ENCODE data around the gene TBC1D22A.
"Not testable (repeated sequence)": the region's sequence is repeated elsewhere in the genome, so short reads cannot be mapped to it uniquely, and the experiment has no call there.

Gene TBC1D22A

GRCh38 chr22:46978668-46979067, 216.2 kb downstream of the TBC1D22A start:
- DNase-seq: not testable (repeated sequence)

GRCh38 chr22:46979506-46979905, 217.1 kb downstream of the TBC1D22A start:
- DNase-seq: no peak

DNA sequence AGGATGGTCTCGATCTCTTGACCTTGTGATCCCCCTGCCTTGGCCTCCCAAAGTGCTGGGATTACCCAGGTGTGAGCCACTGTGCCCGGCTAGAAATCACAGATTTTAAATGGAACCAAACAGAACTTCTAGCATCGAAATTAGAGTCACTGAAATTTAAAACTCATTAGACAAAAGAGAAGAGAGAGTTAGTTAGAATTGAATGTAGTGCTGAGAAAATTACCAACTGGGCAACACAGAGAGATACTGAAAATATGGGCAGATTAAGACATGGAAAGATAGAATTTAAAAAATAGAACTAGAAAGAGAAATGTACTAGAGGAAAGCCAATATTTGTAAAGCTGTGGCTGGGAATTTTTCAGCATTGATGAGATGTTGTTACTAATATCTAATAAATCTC, 217.9 kb downstream of the TBC1D22A start:
- DNase-seq: no peak

- DNase-seq: no peak
Observed at GRCh38 chr22:46982635-46983034, 220.2 kb downstream of the TBC1D22A start.

DNA sequence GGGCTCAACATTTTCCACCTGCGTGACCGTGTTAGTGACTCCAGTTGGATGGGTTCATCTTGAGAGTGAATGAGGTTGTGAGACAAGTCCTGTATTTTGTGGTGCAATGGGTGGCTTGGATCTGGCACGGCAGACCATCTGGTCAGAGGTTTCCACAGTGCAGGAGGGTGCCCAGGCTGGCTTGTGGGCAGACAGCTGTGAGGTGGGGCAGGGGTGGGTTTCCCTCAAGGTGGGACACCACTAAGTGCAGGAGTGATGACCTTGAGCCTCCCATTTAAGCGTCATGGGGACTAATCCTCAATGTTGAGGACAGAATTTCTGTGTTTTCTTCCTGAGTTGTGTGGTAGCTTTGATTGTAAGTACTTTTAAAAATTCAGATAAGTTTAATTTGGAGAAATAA, 220.6 kb downstream of the TBC1D22A start:
- no peak for DNase-seq

GRCh38 chr22:46984751-46985506, 222.5 kb downstream of the TBC1D22A start:
- no peak for DNase-seq

DNA sequence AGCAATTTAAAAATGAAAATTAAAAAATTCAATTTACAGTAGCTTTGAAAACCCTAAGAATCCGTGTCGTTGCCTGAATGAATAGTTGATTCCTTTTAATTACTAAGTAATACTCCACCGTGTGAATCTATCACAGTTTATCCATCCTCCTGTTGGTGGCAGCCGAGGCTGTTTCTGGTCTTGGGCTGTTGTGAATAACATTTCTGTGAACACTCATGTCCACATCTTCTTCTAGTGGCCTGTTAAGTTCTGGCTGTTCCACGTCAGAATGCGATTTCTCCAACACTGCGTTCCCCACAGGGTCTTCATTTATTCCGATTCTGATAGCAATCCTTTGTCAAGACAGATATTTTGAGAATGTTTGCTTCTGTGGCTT, 223.0 kb downstream of the TBC1D22A start:
- DNase-seq: no peak

DNA sequence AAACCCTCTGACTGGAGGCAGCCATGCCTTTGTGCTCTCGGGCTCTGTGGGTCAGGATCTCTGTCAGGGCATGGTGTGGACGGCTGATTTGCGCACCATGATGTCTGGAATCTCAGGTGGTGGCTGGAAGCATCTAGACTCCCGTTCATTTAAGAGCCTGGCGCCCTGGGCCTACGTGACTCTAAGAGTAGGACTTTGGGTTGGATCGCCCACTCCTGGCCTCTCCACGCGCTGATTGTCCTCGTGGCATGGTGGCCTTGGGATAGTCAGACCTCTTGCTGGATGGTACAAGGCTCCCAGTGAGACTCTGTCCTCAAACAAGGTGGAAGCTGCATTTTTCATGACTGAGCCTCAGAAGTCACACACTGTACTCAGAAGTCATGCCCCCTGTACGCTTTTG, 224.3 kb downstream of the TBC1D22A start:
- no peak for DNase-seq

GRCh38 chr22:46990937-46991550, 228.6 kb downstream of the TBC1D22A start:
- DNase-seq: no peak

GRCh38 chr22:46991666-46992065, 229.2 kb downstream of the TBC1D22A start:
- DNase-seq: no peak

DNA sequence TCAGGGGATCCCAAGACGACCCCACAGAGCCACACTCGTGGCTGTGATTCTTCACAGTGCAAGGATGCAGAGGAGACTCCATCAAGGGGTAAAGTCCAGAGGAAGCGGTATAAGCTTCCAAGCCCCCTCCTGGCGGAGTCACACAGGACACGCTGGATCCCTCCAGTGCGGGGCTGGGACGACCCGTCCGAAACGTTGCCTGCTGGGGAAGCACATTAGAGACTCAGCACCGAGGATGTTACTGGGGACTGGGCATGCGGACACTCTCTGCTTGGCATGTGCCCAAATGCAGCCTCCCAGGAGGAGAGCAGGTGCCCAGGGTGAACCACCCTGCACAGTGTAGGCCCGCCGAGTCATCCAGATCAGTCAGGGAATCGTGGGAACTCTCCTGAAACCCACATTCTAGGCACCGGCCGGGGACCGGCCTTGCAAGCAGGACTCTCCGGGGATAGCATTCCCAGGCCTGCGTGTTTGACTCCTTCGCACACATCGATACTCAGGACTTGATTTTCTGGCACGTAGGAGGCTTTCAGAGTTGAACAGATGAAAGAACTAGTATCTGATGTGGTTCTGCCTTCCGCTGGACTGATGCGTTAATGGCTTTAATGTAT, 229.8 kb downstream of the TBC1D22A start:
- DNase-seq: no peak

DNA sequence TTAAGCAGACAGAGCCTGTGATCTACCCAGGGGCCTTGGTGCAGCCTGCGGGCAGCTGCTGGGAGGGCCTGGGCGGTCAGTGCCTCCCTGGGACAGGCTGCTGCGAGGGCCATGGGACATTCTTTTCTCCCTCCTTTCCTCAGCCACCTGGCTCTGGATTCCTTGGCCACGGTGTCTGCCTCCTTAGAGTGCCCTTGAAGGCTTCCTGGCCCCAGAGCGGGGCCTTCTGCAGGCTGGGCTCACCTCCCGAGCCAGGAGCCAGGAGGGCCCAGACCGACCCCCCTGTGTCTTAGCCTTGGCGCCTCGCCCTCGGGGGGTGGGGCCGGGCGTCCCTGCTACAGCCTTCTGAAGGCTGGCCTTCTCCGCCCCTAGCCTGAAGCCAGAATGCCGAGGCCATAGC, 231.2 kb downstream of the TBC1D22A start:
- no peak for DNase-seq

- DNase-seq: no peak
Observed at GRCh38 chr22:46994265-46994664, 231.8 kb downstream of the TBC1D22A start.

GRCh38 chr22:46994983-46995382, 232.5 kb downstream of the TBC1D22A start:
- no peak for DNase-seq

DNA sequence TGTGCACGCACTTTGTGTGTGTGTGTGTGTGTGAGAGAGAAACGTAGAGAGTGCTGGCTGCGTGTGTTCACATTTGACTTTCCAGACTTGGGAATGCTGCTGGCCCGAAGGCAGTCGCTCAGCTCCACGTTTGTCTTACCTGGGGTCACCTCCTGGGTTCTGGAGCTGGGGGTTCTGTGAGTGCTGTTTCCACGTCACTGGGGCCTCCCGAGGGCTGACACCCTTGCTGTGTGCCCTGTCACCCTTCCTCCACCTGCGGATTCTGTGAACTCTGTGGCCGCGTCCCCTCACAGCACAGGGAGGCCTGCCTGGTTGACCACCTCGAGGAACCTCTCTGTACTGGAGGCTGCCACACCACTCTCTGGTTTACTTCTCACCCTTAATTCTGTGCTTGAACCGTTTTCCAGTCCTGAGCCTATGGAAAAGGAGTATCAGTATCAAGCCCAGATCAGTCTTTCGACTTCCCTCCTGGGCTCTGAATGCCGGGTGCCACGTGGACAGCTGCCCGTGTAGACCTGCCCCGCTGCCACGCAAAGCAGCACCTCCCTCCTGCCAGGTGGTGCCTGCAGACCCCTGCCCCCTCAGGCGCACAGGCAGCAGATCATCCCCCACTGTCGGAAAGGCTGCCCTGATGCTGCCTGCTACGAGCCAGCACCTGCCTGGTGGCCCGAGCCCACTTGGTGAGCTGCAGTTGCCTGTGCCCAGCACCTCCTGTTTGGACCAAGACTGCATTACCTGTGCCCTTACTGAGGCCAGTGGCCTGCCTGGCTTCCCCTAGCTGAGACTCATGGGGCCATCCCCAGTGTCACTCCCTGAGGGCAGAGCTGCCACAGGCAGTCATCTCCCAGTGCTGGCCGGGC, 233.3 kb downstream of the TBC1D22A start:
- no peak for DNase-seq

DNA sequence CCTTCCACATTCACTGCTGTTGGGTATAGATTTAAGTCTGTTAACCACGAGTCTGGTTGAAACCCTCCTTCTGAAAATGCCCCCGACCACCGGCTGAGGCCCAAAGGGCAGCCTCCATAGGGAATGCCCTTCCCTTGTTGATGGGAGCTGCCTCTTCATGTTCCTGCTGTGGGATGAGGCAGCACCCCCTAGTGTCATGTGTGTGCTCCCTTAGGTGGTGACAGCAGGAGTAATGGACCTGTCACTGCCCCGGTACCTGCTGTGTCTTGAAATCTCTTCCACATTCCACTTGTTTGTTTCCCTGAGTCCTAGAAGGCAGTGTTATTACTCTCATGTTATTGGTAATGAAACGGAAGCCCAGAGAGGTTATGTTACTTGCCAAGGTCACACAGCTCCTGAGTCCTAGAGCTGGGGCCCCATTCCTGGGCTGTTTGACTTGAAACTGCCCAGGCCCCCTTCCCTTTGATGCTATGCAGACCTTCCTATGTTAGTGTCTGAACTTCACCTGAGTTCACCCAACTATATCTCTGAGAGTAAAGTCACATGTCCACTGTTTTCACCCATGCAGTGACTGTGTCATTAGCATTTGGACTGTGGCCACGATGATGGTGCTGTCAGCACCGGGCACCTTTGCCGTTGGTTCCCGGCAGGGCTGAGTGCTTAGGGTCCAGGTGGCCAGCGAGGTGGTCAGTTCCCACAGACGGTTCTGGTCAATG, 234.3 kb downstream of the TBC1D22A start:
- no peak for DNase-seq

DNA sequence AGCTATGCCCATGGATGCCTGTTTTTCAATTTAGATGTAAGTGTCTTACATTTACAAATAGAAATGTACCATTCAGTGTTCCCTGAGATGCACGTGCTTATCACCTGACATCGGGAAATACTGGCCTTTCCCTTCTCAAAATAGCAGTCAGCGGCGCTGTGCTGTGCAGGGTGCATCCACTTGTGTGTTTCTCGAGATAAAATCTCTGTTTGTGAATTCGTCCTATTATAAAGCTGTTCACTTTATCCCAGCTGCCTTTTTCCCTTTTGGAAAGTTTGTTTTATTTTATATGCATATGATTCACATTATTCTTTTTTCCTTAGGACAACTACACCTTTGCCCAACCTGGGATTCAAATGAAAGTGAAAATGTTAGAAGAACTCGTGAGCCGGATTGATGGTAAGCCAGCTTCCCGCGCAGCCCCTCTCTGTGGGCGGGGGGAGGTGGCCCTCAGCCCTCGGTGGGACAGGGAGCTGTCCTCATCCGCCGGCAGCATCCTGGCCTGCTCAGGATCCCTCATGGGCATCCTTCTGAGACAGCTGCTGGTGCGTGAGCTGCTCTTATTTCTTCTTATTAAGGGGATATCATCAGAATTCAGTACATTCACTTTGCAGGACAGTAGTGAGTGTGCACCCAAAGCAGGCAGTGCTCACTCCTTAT, 235.0 kb downstream of the TBC1D22A start:
- no peak for DNase-seq

GRCh38 chr22:46998331-46998730, 235.9 kb downstream of the TBC1D22A start:
- DNase-seq: no peak

GRCh38 chr22:47000256-47000655, 237.8 kb downstream of the TBC1D22A start:
- no peak for DNase-seq

DNA sequence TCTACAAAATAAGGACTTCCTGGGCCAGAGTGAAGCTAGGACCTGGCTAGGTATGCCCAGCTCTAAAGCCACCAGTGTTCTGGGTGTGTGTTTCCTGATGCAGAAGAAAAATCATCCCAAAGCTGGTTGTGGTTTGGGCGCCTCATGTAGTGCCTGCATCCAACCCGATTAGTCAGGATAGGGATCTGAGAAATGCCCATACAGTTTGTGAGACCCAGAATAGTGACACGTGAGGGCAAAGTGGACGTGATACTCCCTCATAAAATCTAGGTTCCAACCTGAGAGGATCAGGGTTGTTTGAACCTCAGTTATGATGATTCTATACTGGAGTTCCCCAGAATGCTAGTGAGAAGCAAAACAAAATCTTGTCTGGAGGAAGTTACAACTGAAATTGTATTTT, 238.4 kb downstream of the TBC1D22A start:
- DNase-seq: no peak

GRCh38 chr22:47001288-47001687, 238.8 kb downstream of the TBC1D22A start:
- DNase-seq: no peak

DNA sequence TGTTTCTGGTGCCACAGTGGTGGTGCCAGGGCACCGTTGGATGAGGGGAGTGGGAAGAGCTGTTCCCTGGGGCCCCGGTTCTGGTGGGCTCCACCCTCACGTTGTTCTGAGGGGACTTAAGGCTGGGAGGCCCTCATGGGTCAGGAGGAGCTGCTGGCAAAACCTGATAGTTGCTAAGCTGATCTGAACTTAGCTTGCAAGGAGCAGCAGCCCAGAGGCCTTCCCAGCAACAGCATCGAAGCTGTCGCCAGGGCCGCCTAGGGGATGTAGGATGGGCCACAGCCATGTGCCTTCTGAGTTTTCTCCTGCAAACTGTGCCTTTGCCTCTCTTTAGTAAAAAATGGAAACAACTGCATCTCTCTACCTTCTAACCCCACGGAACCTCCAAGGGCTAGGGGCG, 240.2 kb downstream of the TBC1D22A start:
- no peak for DNase-seq

Data from CD4-positive, alpha-beta T cell treated with Interleukin-21 for 1 hour (primary cell).